GM12891 (cell line): ENCODE measurements around the gene CTNNA3.

Source experiments
- PAX5 ChIP-seq: IDR thresholded peaks from 2 replicates; pipeline ENCODE4 v1.6.1; 2011; ENCODE audit warnings: low read length, moderate library complexity, mild to moderate bottlenecking; ENCODE audit not compliant: insufficient read depth, severe bottlenecking
- POLR2A ChIP-seq: IDR thresholded peaks from 2 replicates; pipeline ENCODE4 v1.6.1; 2011; ENCODE audit warnings: low read depth, low read length, control low read depth
- POLR2AphosphoS5 ChIP-seq: IDR thresholded peaks from 2 replicates; pipeline ENCODE4 v1.6.1; 2011; ENCODE audit warnings: low read depth, low read length, control low read depth
- SPI1 ChIP-seq: IDR thresholded peaks from 2 replicates; pipeline ENCODE4 v1.6.1; 2011; ENCODE audit warnings: low read depth, low read length, control low read depth
- TAF1 ChIP-seq: IDR thresholded peaks from 2 replicates; pipeline ENCODE4 v1.6.1; 2011; ENCODE audit warnings: low read depth, low read length, control low read depth

GRCh38 chr10:67553254-67553653, 142.7 kb downstream of the CTNNA3 start:
- TF ChIP-seq POLR2AphosphoS5 (no peak), POLR2A (no peak), SPI1 (no peak), TAF1 (no peak), PAX5 (no peak)
